ENCODE measurements around the gene ACAA2.

- TF ChIP-seq, protein P1, sequence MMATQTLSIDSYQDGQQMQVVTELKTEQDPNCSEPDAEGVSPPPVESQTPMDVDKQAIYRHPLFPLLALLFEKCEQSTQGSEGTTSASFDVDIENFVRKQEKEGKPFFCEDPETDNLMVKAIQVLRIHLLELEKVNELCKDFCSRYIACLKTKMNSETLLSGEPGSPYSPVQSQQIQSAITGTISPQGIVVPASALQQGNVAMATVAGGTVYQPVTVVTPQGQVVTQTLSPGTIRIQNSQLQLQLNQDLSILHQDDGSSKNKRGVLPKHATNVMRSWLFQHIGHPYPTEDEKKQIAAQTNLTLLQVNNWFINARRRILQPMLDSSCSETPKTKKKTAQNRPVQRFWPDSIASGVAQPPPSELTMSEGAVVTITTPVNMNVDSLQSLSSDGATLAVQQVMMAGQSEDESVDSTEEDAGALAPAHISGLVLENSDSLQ (IDR thresholded peaks at IDR 0.05): no peak
- TF ChIP-seq FOXK2 (IDR thresholded peaks at IDR 0.05): no peak
- no peak for TF ChIP-seq TARDBP (IDR thresholded peaks at IDR 0.05)
- TF ChIP-seq BHLHE40 (IDR thresholded peaks at IDR 0.05; ENCODE audit: borderline replicate concordance): no peak
- TF ChIP-seq SUZ12 (IDR thresholded peaks at IDR 0.05): no peak
- TF ChIP-seq ARNT (IDR thresholded peaks at IDR 0.05): no peak
- TF ChIP-seq ZNF384 (IDR thresholded peaks at IDR 0.05): no peak
- no peak for TF ChIP-seq HDGF (IDR thresholded peaks at IDR 0.05; ENCODE audit: borderline replicate concordance)
- no peak for TF ChIP-seq FOXM1 (IDR thresholded peaks at IDR 0.05; ENCODE audit: borderline replicate concordance)
- no peak for TF ChIP-seq ELF4 (IDR thresholded peaks at IDR 0.05)
- no peak for TF ChIP-seq SP1 (IDR thresholded peaks at IDR 0.05)
Observed at GRCh38 chr18:49862656-49863385, 49.5 kb upstream of the ACAA2 start.

All from HEK293T (cell line).